Stimulated activated naive CD8-positive, alpha-beta T cell treated with anti-CD3 and anti-CD28 coated beads, Interleukin-15, Interleukin-2, amounts not matched to agents 100 ng/mL and 50 ng/mL, for 24 hours (primary cell): ENCODE data around the gene ANKRD12.

ENCODE experiments used
- H3K27ac Mint-ChIP-seq: one replicate; pipeline ENCODE4 v1.8.0; 2021; ENCODE audit warnings: mild to moderate bottlenecking, mixed read lengths
- H3K27me3 Mint-ChIP-seq: one replicate; pipeline ENCODE4 v1.8.0; 2021; ENCODE audit warnings: mixed read lengths
- H3K36me3 Mint-ChIP-seq: one replicate; pipeline ENCODE4 v1.8.0; 2021; ENCODE audit warnings: low read depth, mixed read lengths
- H3K4me1 Mint-ChIP-seq: one replicate; pipeline ENCODE4 v1.8.0; 2021; ENCODE audit warnings: low read depth, mixed read lengths
- H3K4me3 Mint-ChIP-seq: one replicate; pipeline ENCODE4 v1.8.0; 2021; ENCODE audit warnings: mild to moderate bottlenecking, mixed read lengths
- H3K9me3 Mint-ChIP-seq: one replicate; pipeline ENCODE4 v1.8.0; 2021; ENCODE audit warnings: mixed read lengths

The ANKRD12 gene

DNA sequence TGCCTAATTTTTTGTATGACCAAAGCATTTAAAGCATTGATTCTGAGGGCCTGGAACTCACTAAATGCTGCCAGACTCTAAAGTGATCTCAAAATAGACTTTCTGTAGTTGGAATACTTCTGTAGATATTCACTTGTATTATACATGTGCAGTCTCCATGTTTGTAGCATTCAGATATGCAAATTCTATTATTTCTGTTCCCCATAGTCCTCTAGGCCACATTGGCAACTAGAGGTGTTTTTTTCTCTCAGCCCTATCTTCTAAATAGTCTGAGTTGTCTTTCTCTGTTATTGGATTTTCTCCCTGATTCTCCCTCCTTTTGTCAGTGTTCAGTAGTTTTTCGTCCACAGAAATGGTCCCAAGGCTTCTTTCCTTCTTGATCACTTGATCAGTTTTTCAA, 38.5 kb downstream of the ANKRD12 start:
- peaks cover 77% of the 10 kb centered on the region for H3K4me1 Mint-ChIP-seq
- H3K27me3 Mint-ChIP-seq = no peaks in the 10 kb centered on the region
- peaks cover 7% of the 10 kb centered on the region for H3K9me3 Mint-ChIP-seq
- no peak overlapping the region for H3K4me3 Mint-ChIP-seq
- H3K36me3 Mint-ChIP-seq = peaks cover 34% of the 10 kb centered on the region
- H3K27ac Mint-ChIP-seq = peak overlapping the region; percentile 26

DNA sequence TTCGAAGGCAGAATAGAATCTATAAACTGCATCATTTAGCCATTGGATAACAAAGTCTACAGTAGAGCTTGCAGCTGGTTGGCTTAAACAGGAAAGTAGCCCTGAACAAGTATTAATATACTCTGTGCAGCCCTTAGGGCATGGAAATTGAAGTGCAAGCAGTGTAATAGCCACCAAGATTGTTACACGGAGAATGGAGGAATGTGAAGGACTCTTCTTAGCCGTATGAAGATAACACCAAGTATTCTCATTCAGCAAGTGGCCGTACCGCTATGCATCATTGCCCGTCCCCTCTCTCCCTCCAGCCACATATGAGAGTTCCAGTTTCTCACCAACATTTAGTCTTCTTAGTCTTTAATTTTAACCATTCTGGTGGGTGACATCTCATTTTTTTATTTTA, 40.5 kb downstream of the ANKRD12 start:
- Mint-ChIP-seq H3K27me3 (no peaks in the 10 kb centered on the region), H3K9me3 (peaks cover 3% of the 10 kb centered on the region), H3K36me3 (peaks cover 24% of the 10 kb centered on the region), H3K4me1 (peaks cover 82% of the 10 kb centered on the region), H3K4me3 (no peak overlapping the region), H3K27ac (no peak overlapping the region)

DNA sequence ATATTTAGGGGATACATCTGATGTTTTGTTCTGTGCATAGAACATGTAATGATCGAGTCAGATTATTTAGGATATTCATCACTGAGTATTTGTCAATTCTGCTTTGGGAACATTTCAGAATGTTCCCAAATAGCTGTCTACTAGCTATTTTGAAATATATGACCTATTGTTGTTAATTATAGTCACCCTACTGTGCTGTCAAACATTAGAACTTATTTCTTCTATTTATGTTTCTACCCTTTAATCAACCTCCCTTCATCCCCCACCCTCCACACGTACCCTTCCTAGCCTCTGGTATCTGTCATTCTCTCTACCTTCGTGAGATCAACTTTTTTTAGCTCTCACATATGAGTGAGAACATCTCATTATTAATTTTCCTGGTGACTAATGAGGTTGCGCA, 40.9 kb downstream of the ANKRD12 start:
- Mint-ChIP-seq H3K27ac (no peak overlapping the region), H3K9me3 (peaks cover 3% of the 10 kb centered on the region), H3K36me3 (peaks cover 28% of the 10 kb centered on the region), H3K4me3 (no peak overlapping the region), H3K4me1 (peaks cover 82% of the 10 kb centered on the region), H3K27me3 (no peaks in the 10 kb centered on the region)

DNA sequence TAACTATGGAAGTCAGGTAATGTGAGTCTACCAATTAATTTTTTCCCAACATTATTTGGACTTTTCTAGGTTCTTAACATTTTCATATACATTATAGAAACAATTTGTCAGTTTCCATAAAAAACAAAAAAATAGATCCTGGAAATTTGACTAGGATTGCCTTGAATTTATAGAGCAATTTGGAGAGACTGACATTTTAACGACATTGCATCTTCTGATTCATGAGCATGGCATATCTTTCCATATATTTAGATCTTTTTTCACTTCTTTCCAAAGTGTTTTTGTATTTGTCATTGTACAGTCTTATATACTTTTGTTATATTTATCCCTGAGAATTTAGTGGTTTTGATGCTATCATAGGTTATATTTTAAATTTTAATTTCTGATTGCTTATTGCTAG, 42.0 kb downstream of the ANKRD12 start:
- Mint-ChIP-seq H3K36me3 (peaks cover 39% of the 10 kb centered on the region), H3K27me3 (no peaks in the 10 kb centered on the region), H3K4me1 (peaks cover 82% of the 10 kb centered on the region), H3K27ac (peak overlapping the region; percentile 8), H3K4me3 (no peak overlapping the region), H3K9me3 (peaks cover 3% of the 10 kb centered on the region)

DNA sequence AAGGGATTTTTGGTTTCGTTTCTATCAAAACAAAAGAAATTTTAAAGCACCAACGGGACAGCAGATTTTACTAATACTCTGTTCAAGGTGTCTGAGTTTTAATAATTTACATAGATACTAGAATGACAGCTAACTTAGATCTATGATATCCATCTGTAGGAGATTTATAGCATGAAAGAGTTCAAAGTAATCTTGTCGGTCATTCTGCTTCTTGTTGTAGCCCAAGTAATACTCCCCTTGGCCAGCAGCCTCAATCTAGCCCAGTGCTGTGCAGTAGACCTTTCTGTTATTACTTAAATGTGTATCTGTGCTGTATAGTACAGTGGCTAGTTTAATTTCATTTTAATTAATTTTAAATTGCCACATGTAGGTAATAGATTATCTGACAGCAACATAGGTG, 44.7 kb downstream of the ANKRD12 start:
- H3K9me3 Mint-ChIP-seq = no peaks in the 10 kb centered on the region
- no peak overlapping the region for H3K27ac Mint-ChIP-seq
- peaks cover 46% of the 10 kb centered on the region for H3K36me3 Mint-ChIP-seq
- H3K27me3 Mint-ChIP-seq = no peaks in the 10 kb centered on the region
- peaks cover 89% of the 10 kb centered on the region for H3K4me1 Mint-ChIP-seq
- H3K4me3 Mint-ChIP-seq = no peak overlapping the region

DNA sequence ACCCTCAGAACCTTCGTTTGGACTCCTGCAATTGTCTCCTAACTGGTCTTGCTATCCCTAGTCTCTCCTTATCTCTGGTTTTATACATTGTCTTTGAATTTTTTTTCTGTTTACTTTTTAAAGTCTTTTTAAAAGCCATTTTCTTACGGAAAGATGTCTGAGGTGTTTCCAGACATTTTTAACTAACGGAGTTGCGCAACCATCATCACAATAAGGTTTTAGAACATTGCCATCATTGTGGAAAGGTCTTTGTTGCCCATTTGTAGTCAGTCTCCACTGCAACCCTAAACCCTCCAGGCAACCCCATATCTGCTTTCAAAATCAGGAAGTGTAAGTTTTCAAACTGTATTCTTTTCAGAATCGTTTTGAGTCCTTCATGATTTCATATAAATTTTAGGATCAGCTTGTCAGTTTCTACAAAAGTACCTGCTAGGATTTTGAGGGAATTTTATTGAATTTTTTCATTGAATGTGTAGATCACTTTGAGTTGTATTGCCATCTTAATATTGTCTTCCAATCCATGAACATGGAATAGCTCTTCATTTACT, 46.3 kb downstream of the ANKRD12 start:
- Mint-ChIP-seq H3K27ac (no peak overlapping the region), H3K9me3 (no peaks in the 10 kb centered on the region), H3K4me3 (no peak overlapping the region), H3K4me1 (peaks cover 78% of the 10 kb centered on the region), H3K27me3 (no peaks in the 10 kb centered on the region), H3K36me3 (peaks cover 49% of the 10 kb centered on the region)

DNA sequence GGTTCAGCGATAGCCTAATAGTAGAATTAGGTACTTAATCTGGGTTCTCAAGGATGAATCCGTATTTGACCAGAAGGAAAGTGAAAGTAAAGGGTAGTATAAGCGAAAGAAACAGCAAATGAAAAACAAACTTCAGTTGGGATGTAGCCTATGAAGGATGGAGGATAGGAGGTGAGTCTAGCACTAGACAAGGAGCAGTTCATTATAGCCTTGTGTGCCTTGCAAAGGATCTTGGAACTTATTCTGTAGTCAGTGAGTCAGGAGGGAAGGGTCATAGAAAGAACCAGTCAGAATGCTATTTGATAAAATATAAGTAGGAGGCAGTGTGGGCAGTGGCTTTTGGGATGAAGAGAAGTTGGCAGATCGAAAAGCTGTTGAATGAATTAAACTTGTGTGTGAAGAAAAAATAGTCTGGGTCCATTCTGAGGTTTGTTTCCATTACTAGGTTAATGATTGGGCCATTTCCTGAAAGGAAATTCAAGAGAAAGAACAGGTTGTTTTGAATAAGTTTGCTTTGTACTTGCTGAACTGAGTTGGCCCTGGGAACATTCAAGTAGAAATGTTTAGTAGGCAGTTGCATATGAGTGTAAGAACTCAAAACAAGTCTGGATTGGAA, 48.5 kb downstream of the ANKRD12 start:
- Mint-ChIP-seq H3K27me3 (no peaks in the 10 kb centered on the region), H3K4me1 (peaks cover 61% of the 10 kb centered on the region), H3K9me3 (no peaks in the 10 kb centered on the region), H3K4me3 (peak overlapping the region; percentile 67), H3K36me3 (peaks cover 63% of the 10 kb centered on the region), H3K27ac (peak overlapping the region; percentile 84)

DNA sequence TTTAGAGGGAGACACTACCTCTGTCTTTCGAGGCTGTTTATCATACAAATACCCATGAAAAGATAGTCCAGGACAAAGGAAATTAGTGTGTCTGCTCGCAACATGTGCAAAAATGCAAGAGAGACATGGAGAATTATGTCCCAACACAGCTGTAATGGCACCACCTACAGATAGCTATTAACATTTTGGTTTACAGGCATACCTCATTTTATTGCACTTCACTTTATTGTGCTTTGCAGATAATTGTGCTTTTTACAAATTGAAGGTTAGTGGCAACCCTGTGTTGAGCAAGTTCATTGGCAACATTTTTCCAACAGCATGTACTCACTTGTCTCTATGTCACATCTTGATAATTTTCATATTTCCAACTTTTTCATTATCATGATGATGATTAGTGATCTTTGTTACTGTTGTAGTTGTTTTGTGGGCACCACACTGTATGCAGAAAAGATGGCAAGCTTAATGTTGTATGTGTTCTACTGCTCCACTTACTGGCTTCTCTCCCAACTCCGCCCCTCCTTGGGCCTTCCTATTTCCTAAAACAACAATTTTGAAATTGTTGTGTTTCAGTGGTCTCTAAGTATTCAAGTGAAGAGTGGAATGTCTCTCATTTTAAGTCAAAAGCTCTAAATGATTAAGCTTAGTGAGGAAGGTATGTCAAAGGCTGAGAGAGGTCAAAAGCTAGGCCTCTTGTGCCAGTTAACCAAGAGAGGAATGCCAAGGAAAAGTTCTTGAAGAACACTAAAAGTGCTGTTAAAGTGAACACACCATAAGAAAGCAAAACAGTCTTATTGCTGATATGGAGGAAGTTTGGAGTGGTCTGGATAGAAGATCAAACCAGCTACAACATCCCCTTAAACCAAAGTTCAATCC, 52.0 kb downstream of the ANKRD12 start:
- Mint-ChIP-seq H3K4me1 (peaks cover 44% of the 10 kb centered on the region), H3K4me3 (no peak overlapping the region), H3K27ac (no peak overlapping the region), H3K36me3 (peaks cover 78% of the 10 kb centered on the region), H3K9me3 (no peaks in the 10 kb centered on the region), H3K27me3 (no peaks in the 10 kb centered on the region)

DNA sequence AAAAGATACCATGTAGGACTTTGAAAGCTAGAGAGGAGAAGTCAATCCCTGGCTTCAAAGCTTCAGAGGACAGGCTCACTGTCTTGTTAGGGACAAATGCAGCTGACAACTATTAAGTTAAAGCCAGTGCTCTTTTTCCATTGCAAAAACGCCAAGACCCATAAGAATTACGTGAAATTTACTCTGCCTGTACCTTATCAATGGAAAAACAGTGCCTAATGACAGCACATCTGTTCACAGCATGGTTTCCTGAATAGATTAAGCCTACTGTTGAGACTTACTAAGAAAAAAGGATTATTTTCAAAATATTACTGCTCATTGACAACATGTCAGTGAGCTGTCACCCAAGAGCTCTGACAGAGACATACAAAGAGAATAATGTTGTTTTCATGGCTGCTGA, 52.9 kb downstream of the ANKRD12 start:
- Mint-ChIP-seq H3K4me1 (peaks cover 36% of the 10 kb centered on the region), H3K9me3 (no peaks in the 10 kb centered on the region), H3K4me3 (no peak overlapping the region), H3K27me3 (no peaks in the 10 kb centered on the region), H3K27ac (no peak overlapping the region), H3K36me3 (peaks cover 76% of the 10 kb centered on the region)

DNA sequence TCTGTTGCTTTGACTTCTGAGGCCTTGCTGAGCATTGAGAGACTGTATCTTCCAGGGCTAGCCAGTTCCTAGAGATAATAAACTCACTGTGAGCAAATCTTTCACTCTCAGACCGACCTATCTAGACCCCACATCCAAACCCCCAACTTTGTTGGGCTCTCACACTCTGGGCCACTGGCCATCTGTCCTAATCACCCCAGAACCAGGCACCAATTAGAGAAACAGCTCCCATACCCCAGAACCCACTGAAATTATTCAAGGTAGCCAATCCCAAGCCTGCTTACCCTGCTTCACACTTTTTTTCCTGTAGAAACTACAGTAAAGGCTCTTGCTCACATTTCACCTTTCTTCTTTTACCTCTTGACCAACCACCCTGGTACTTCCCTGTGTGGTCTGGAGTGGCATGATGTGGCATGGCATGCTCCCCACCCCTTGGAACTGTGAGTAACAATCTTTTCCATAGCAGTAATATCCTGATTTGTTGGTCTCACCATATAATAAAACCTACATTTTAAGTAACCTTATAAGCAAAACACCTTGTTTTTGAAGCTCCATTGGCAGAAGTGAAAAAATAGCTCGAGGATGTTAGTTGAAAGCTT, 55.2 kb downstream of the ANKRD12 start:
- Mint-ChIP-seq H3K27me3 (no peaks in the 10 kb centered on the region), H3K36me3 (peaks cover 71% of the 10 kb centered on the region), H3K4me3 (no peak overlapping the region), H3K4me1 (peaks cover 17% of the 10 kb centered on the region), H3K9me3 (no peaks in the 10 kb centered on the region), H3K27ac (peak overlapping the region; percentile 59)

DNA sequence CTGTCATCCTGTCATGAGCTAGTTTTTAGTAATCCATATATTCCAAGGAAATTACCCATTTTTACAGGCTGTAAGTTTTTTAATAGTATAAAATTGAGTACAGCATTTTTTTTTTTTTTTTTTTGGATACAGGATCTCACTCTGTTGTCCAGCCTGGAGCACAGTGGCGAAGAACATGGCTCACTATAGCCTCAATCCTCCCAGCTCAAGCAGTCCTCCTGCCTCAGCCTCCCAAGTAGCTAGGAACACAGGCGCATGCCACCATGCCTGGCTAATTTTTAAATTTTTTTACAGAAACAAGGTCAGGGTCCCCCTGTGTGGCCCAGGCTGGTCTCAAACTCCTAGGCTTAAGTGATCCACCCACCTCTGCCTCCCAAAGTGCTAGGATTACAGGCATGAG, 56.5 kb downstream of the ANKRD12 start:
- no peak overlapping the region for H3K4me3 Mint-ChIP-seq
- peak overlapping the region; percentile 56 for H3K27ac Mint-ChIP-seq
- H3K4me1 Mint-ChIP-seq = peaks cover 17% of the 10 kb centered on the region
- H3K36me3 Mint-ChIP-seq = peaks cover 66% of the 10 kb centered on the region
- no peaks in the 10 kb centered on the region for H3K27me3 Mint-ChIP-seq
- H3K9me3 Mint-ChIP-seq = no peaks in the 10 kb centered on the region

DNA sequence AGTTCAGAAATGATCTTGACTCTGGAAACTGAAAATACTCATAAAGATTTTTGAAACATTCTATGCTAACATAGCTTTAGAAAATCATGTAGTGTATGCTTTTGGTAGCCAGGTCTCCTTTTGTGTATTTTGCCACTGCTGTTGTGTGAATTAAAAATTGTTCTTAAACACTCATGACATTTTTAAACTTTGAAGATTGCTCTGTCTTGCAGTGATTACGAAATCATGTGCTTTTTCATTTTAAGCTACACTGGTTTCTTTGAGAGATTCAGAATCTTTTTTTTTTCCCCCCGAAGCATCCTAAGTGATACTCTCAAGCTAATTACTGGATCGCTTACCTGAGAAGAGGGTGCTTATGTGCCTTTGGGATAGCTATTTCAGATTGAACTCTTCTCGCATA, 60.0 kb downstream of the ANKRD12 start:
- peaks cover 12% of the 10 kb centered on the region for H3K4me1 Mint-ChIP-seq
- H3K36me3 Mint-ChIP-seq = peaks cover 44% of the 10 kb centered on the region
- H3K27me3 Mint-ChIP-seq = no peaks in the 10 kb centered on the region
- H3K27ac Mint-ChIP-seq = no peak overlapping the region
- H3K4me3 Mint-ChIP-seq = no peak overlapping the region
- no peaks in the 10 kb centered on the region for H3K9me3 Mint-ChIP-seq

DNA sequence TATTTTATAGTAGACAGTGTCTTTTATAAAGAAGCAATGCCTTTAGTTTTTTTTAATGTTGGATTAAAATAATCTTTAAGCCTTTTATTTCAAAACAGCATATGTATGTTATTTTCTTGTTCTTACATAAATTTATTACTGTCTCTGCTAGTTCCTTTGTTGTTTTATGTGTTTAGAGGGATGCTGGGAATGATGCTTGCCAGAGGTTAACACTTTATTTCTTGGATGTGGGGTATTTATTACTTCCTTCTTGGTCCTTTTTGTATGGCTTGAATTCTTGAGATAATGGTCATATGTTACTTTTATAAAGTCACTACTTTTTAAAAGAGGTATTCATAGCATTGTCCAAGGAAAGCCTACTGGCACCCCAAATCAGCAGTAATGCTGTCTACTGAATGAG, 63.1 kb downstream of the ANKRD12 start:
- Mint-ChIP-seq H3K9me3 (no peaks in the 10 kb centered on the region), H3K36me3 (peaks cover 24% of the 10 kb centered on the region), H3K4me3 (no peak overlapping the region), H3K27ac (no peak overlapping the region), H3K27me3 (no peaks in the 10 kb centered on the region), H3K4me1 (no peaks in the 10 kb centered on the region)

DNA sequence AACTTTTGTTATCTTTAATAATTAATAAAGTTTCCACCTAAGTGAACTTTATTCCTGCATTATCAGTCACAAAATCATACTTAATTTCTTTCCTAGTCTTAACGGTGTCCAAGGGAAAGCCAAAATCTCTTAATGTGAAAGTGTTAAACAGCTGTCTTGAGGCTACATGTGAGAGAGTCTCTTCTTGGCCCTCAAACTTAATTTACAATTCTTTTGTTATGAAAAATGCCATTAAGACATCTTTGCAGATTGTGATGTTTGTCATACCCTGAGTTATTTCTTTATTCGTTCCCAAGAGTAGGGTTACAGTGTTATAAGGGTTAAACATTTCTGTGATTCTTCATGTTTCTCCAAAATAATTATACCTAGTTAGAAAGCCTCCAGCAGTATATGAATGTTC, 64.6 kb downstream of the ANKRD12 start:
- no peaks in the 10 kb centered on the region for H3K9me3 Mint-ChIP-seq
- H3K36me3 Mint-ChIP-seq = peaks cover 15% of the 10 kb centered on the region
- no peaks in the 10 kb centered on the region for H3K4me1 Mint-ChIP-seq
- H3K4me3 Mint-ChIP-seq = no peak overlapping the region
- H3K27ac Mint-ChIP-seq = no peak overlapping the region
- H3K27me3 Mint-ChIP-seq = no peaks in the 10 kb centered on the region

DNA sequence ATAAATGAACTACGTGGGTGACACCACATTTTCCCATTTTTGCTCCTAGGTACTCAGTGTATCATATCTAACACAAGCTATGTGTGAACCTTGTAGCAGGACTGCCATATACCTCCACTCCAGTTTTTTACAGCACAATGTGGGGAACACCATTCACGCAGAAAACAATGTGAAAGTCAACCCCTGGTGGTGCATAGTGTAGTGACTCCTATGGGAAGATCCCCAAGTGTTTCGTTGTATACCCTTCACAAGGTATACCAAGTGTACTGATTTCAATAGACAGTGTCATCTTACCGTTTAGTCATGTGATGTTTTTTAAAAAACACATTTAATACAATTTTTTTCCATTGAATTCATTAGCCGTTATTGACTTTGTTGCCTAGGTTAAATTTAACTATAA, 68.1 kb downstream of the ANKRD12 start:
- Mint-ChIP-seq H3K27me3 (no peaks in the 10 kb centered on the region), H3K9me3 (no peaks in the 10 kb centered on the region), H3K4me1 (peaks cover 8% of the 10 kb centered on the region), H3K27ac (no peak overlapping the region), H3K36me3 (peaks cover 26% of the 10 kb centered on the region), H3K4me3 (no peak overlapping the region)
